ENCODE results near the gene USP12.
"Not testable (repeated sequence)": the region's sequence is repeated elsewhere in the genome, so short reads cannot be mapped to it uniquely, and the experiment has no call there.

Gene USP12

DNA sequence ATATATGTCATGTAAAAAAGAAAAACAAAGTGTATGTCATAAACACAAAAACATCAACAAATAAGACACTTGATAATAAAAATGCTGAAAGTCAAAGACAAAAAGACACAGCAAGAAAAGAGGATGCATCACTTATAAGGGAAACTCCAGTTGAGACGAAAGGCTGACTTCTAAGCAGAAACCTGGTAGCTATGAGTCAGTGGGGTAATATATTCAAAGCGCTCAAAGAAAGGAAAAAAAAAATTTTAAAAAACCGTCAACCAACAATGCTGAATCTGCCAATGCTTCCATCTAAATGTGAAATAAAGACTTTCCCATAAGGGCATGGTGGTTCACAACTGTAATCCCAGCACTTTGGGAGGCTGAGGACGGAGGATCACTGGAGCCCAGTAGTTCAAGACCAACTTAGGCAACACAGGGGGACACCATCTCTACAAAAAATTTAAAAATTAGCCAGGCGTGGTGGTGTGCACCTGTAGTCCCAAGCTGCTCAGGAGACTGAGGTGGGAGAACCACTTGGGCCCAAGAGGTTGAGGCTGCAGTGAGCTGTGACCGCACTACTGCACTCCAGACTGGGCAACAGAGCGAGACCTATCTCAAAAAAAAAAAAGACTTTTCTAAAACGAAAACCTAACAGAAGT, 24.0 kb downstream of the USP12 start:
- DNase-seq: no peak

- DNase-seq: no peak
These were observed 29.9 kb downstream of the USP12 start for GRCh38 chr13:27141746-27142145.

DNA sequence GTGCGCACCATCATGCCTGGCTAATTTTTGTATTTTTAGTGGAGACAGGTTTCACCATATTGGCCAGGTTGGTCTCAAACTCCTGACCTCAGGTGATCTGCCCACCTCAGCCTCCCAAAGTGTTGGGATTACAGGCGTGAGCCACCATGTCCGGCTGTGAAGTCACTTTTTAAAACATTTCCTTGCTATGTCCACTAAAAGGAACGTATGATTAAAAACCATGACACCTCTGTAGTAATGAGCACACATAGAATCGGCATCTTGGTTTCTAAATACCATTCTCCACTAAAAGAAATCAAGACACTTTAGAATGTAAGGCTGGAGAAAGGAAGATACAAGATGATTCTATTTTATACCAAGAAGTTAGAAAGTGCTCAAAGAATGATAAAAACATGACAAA, 30.5 kb downstream of the USP12 start:
- not testable (repeated sequence) for DNase-seq

- DNase-seq: no peak
These were observed 31.6 kb downstream of the USP12 start for GRCh38 chr13:27140060-27140459.

- DNase-seq: no peak
These were observed 32.0 kb downstream of the USP12 start for GRCh38 chr13:27139565-27139964.

GRCh38 chr13:27138457-27139093, 33.0 kb downstream of the USP12 start:
- no peak for DNase-seq

GRCh38 chr13:27137759-27138158, 33.9 kb downstream of the USP12 start:
- no peak for DNase-seq

GRCh38 chr13:27135023-27135422, 36.6 kb downstream of the USP12 start:
- no peak for DNase-seq

GRCh38 chr13:27133889-27134288, 37.7 kb downstream of the USP12 start:
- no peak for DNase-seq

DNA sequence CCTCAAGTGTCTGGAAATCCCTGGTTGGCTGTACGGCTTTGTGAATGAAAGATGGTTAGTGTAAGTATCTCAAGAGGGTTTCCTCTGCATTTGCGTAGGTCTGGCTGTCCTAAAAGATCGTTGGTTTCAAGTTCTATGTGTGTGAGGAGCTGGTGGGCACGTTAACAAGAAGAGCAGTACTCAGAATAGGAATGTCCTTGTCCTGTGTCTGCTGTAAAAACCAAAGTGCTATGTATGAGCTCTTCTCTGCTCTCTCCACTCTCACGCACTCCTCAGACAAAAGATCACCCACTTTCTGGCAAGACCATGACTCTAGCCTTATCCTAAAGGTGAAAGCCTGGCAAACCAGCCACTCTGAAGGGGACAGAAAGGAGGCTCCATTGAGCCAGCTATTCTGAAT, 39.1 kb downstream of the USP12 start:
- DNase-seq: no peak

- DNase-seq: no peak
These were observed 39.7 kb downstream of the USP12 start for GRCh38 chr13:27131906-27132305.

DNA sequence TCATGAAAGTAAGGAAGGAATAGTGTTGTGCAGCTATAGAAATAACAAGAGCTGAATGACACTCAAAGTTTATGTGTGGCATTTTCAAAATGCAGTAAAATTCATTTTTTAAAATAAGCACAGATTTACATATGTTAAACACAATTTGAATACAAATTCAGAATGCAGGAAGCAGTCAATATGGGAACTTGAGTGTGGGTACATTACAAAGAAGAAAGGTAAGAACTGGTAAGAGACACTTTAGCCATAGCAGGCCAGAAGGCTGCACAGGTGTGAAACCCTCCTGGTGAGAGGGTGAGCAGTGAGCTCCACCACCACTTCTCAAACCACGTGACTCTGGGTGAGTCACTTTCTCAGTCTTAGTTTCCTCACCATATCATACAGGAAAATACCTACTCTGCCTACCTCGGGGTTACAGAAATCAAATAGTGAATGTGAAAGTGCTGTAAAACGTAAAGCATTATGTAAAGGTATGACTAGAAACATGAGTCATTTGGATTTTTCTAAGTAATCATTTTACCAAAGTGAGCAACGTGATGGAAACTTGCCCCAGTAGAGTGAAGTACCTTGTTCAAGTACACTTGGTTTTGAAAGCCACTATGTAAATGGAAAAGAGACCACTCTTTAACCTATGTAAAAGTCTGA, 40.5 kb downstream of the USP12 start:
- DNase-seq: no peak

DNA sequence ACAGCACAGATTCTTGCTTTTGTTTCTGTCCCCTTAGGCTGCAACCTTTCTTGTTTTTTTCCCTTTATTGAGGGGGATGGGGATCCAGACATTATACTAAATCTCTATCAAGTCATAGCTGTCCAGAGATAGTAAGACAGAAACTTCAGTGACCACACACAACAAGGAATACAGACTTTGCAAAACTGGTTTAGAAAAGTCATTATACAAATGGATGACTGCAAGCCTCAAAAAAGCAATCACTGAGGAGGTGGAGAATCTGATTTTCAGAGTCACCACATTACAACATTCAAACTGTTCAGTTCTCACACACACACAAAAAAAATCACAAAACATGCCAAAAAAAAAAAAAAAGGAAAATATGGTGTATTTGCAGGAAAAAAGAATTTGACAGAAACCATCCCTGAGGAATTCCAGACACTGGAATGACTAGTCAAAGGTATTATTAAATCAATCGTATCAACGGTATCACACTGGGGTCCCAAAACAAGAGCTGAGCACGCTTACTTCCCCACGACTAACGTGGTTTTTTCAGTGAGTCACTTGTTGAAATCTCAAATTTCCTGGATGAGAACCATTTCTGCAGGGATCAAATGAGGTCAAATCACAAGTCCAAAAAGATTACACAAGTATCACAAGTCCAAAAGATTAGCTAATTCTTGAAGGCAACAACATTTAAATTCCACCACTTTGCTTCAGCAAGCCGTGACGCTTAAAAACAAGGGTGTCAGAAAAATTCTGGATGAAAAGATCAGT, 41.2 kb downstream of the USP12 start:
- DNase-seq: no peak

DNA sequence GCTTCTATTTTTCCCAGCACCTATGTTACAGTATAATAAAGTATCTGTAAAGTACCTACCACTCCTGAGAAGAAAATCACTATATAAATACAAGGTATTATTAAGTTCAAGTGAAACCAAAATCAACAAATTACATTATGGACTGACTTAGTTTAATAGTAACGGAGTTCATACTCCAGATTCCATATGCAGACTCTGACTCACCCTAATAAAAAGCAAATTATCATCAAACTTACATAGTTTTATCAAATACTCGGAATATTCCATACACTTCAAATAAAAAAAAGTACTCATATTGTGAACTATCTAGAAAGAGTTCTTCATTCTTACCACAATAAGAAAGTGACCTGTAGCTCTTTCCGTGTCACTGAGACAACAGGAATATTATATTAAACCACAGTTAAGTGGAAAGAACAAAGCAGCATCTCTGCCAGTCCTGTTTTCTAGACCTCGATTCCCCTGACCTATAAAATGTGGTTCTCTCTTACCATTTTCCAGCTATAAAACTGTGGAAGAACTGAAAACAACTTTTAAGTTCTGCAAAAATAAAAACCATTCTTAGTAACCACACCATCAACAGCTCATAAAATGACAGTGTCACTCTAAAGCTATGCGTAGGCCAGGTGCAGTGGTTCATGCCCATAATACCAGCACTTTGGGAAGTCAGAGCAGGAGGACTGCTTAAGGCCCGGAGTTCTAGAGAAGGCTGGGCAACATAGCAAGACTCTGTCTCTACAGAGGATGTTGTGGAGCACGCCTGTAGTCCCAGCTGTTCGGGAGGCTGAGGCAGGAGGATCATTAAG, 42.6 kb downstream of the USP12 start:
- DNase-seq: no peak

GRCh38 chr13:27126859-27127258, 44.8 kb downstream of the USP12 start:
- no peak for DNase-seq

DNA sequence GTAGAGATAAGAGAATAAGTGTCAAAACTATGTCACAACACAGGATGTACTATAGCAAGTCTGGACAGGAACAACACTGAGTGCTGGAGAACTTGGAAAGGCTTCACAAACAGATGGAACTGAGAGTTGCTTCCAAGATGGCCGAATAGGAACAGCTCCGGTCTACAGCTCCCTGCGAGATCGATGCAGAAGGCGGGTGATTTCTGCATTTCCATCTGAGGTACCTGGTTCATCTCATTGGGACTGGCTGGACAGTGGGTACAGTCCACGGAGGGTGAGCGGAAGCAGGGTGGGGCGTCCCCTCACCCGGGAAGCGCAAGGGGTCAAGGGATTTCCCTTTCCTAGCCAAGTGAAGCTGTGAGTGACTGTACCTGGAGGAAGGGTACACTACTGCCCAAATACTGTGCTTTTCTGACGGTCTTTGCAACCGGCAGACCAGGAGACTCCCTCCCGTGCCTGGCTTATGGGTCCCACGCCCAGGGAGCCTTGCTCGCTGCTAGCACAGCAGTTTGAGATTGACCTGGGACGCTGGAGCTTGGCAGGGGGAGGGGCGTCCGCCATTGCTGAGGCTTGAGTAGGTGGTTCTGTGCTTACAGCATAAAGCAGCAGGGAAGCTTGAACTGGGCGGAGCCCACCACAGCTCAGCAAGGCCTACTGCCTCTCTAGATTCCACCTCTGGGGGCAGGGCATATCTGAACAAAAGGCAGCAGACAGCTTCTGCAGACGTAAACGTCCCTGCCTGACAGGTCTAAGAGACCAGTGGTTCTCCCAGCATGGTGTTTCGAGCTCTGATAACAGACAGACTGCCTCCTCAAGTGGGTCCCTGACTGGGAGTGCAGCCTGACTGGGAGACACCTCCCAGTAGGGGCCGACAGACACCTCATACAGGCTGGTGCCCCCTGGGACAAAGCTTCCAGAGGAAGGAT, 46.0 kb downstream of the USP12 start:
- no peak for DNase-seq

DNA sequence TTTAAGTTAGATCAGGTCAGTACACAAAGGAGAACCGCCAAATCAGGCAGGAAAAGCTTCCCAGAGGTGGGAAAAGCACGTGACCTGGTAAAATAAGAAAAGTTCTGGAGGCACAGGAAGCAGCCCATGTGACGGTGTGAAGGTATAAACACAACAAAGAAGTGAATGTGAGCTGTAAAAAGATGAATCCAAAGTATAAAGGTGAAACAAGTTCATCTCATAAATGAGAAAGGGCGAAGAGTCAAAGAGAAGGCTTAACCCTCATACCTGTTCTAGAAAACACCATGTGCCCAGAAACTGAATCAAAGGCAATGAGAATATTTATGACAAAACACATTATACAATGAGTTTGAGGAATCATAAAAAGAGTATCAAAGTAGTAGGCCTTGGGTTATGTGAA, 47.0 kb downstream of the USP12 start:
- DNase-seq: no peak

GRCh38 chr13:27123445-27123844, 48.2 kb downstream of the USP12 start:
- DNase-seq: not testable (repeated sequence)

DNA sequence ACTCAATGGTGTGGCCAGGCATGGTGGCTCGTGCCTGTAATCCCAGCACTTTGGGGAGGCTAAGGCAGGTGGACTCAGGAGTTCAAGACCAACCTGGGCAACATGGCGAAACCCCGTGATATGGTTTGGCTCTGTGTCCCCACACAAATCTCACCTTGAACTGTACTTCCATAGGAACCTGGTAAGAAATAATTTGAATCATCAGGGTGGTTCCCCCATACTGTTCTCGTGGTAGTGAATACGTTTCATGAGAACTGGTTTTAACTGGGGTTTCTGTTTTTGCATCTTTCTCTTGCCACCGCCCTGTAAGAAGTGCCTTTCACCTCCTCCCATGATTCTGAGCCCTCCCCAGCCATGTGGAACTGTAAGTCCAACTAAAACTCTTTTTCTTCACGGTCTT, 49.6 kb downstream of the USP12 start:
- DNase-seq: no peak

- no peak for DNase-seq
These were observed 50.8 kb downstream of the USP12 start for GRCh38 chr13:27120811-27121210.

GRCh38 chr13:27120011-27120410, 51.6 kb downstream of the USP12 start:
- no peak for DNase-seq
